A549 (cell line): Measurements from ENCODE around the gene HERC4. TPM values are rescaled to one million over a fixed set of nuclear protein-coding genes. Genes with fewer than 3 reads are reported as not detected.
"Not testable (repeated sequence)": the region's sequence is repeated elsewhere in the genome, so short reads cannot be mapped to it uniquely, and the experiment has no call there.

Experiments
- ATAC-seq, 2 experiments: fragments of 200-7000 bp in 1 of 2; fragments of >200 bp in 1 of 2; cut with Nextera tagmentation in 1 of 2; cut with Tn5 transposase in 1 of 2; 3 replicates each; pipeline versions ENCODE4 v1.8.0 to v1.9.1; 2018 to 2020; ENCODE audit warnings: mild to moderate bottlenecking in 1 of 2, moderate library complexity in 1 of 2
- CTCF ChIA-PET: fragments of 300-600 bp; sonication (Branson Sonifier 250); formaldehyde crosslinking; extraction: SDS; loops from one replicate; lab custom pipeline; 2021; ENCODE audit warnings: antibody characterized with exemption, inconsistent platforms; lab: Yijun Ruan, JAX
- POLR2A ChIA-PET: fragments of 350-600 bp; formaldehyde crosslinking; extraction: SDS; loops from one replicate; lab custom pipeline; 2021; ENCODE audit warnings: antibody characterized with exemption, inconsistent platforms; lab: Yijun Ruan, JAX
- DNase-seq, 2 experiments: peaks; one replicate each; pipeline versions ENCODE4 v3.0.0 to v3.0.0-alpha.2; 2011 to 2016; ENCODE audit warnings: low read depth in 1 of 2, low spot score in 1 of 2
- FAIRE-seq: peaks from 2 replicates; lab custom pipeline; 2011; peaks lifted over from hg19 to GRCh38; lab: Jason Lieb, UNC
- H3K27ac ChIP-seq, 2 experiments: fragments of >200 bp; sonication (Bioruptor Twin); formaldehyde crosslinking; 3 replicates each; pipeline ENCODE4 v1.5.1; 2016 to 2017
- H3K4me1 ChIP-seq: fragments of >200 bp; sonication (Bioruptor Twin); formaldehyde crosslinking; 3 replicates; pipeline ENCODE4 v1.6.1; 2016
- H3K4me2 ChIP-seq: fragments of >200 bp; sonication (Bioruptor Twin); formaldehyde crosslinking; 3 replicates; pipeline ENCODE4 v1.6.1; 2016
- H3K4me3 ChIP-seq: fragments of >200 bp; sonication (Bioruptor Twin); formaldehyde crosslinking; 3 replicates; pipeline ENCODE4 v1.5.1; 2016
- H3K9me3 ChIP-seq: fragments of >200 bp; sonication (Bioruptor Twin); formaldehyde crosslinking; 3 replicates; pipeline ENCODE4 v1.6.1; 2016
- CHD2 ChIP-seq: fragments of 150-350 bp; IDR thresholded peaks from 2 replicates; pipeline ENCODE4 v1.6.1; 2014; ENCODE audit warnings: low read length; ENCODE audit not compliant: partially characterized antibody
- CTCF ChIP-seq: fragments of >200 bp; sonication (Bioruptor Twin); formaldehyde crosslinking; IDR thresholded peaks from 3 replicates; pipeline ENCODE4 v1.5.1; 2016
- E2F6 ChIP-seq: IDR thresholded peaks from 2 replicates; pipeline ENCODE4 v1.6.1; 2012; ENCODE audit warnings: low read depth, borderline replicate concordance
- EP300 ChIP-seq, 2 experiments: fragments of >200 bp; sonication (Bioruptor Twin); formaldehyde crosslinking; IDR thresholded peaks; 2 replicates in 1 of 2; 3 replicates in 1 of 2; pipeline ENCODE4 v1.6.1; 2016 to 2017
- ESRRA ChIP-seq: fragments of 150-350 bp; IDR thresholded peaks from 2 replicates; pipeline ENCODE4 v1.6.1; 2014; ENCODE audit warnings: mild to moderate bottlenecking, low read length, borderline replicate concordance
- FOSB ChIP-seq: fragments of 250-450 bp; sonication (Bioruptor Pico); IDR thresholded peaks from 2 replicates; pipeline ENCODE4 v1.5.0; 2020; ENCODE audit warnings: mild to moderate bottlenecking, moderate library complexity
- FOXS1 ChIP-seq: fragments of 250-450 bp; sonication (Bioruptor Pico); IDR thresholded peaks from 2 replicates; pipeline ENCODE4 v1.5.0; 2020; ENCODE audit warnings: mild to moderate bottlenecking, moderate library complexity
- HDAC2 ChIP-seq: fragments of 200-600 bp; sonication (generic); IDR thresholded peaks from 2 replicates; pipeline ENCODE4 v1.6.1; 2016
- HMGXB4 ChIP-seq: fragments of 250-450 bp; sonication (Bioruptor Pico); IDR thresholded peaks from 2 replicates; pipeline ENCODE4 v1.5.0; 2021; ENCODE audit warnings: mild to moderate bottlenecking, moderate library complexity, borderline replicate concordance
- JUNB ChIP-seq: fragments of >200 bp; sonication (Bioruptor Twin); formaldehyde crosslinking; IDR thresholded peaks from 2 replicates; pipeline ENCODE4 v1.6.1; 2016
- KDM1A ChIP-seq: fragments of 200-600 bp; sonication (generic); IDR thresholded peaks from 2 replicates; pipeline ENCODE4 v1.6.1; 2016; ENCODE audit warnings: low read depth, mild to moderate bottlenecking
- KDM5A ChIP-seq: fragments of 200-600 bp; sonication (generic); IDR thresholded peaks from 2 replicates; pipeline ENCODE4 v1.6.1; 2016; ENCODE audit warnings: antibody characterized with exemption, mild to moderate bottlenecking
- MAFK ChIP-seq: fragments of 450-650 bp; IDR thresholded peaks from 2 replicates; pipeline ENCODE4 v1.6.1; 2014; ENCODE audit not compliant: partially characterized antibody
- MYC ChIP-seq: IDR thresholded peaks from 2 replicates; pipeline ENCODE4 v1.6.1; 2012; ENCODE audit warnings: mild to moderate bottlenecking, inconsistent platforms, low read length, improper control_type of control experiment, borderline replicate concordance
- NFE2L2 ChIP-seq: fragments of 150-350 bp; conservative IDR thresholded peaks from 2 replicates; pipeline ENCODE4 v1.6.1; 2014; ENCODE audit warnings: low read length
- NR3C1 ChIP-seq: fragments of >200 bp; sonication (Bioruptor Twin); formaldehyde crosslinking; IDR thresholded peaks from 3 replicates; pipeline ENCODE4 v1.6.1; 2017
- PHF8 ChIP-seq: fragments of 200-600 bp; sonication (generic); IDR thresholded peaks from 2 replicates; pipeline ENCODE4 v1.6.1; 2016; ENCODE audit warnings: low read depth, mild to moderate bottlenecking, antibody characterized with exemption, moderate library complexity, borderline replicate concordance
- POLR2A ChIP-seq: IDR thresholded peaks from 2 replicates; pipeline ENCODE4 v1.6.1; 2012; ENCODE audit warnings: mild to moderate bottlenecking, low read length
- SMC3 ChIP-seq: fragments of >200 bp; sonication (Bioruptor Twin); formaldehyde crosslinking; IDR thresholded peaks from 3 replicates; pipeline ENCODE4 v1.6.1; 2018; ENCODE audit warnings: inconsistent platforms
- ZC3H11A ChIP-seq: fragments of 450-650 bp; IDR thresholded peaks from 2 replicates; pipeline ENCODE4 v1.6.1; 2014; ENCODE audit warnings: antibody characterized with exemption, mild to moderate bottlenecking
- ZSCAN20 ChIP-seq: fragments of 250-450 bp; sonication (Bioruptor Pico); IDR thresholded peaks from 2 replicates; pipeline ENCODE4 v1.8.0; 2022; ENCODE audit warnings: mild to moderate bottlenecking, moderate library complexity
- WGBS: methylation state at CpG from one replicate; pipeline ENCODE4 v1.1.6; 2017; ENCODE audit errors: missing lambda C conversion rate; 5-methylcytosine and 5-hydroxymethylcytosine counted together
- polyA plus RNA-seq, 4 experiments: library from polyadenylated mRNA; depleted of rRNA in 3 of 4; stranded (reverse); fragments of >200 nt; fragmentation: RNase III in 1 of 4; extraction: RNeasy Plus Mini Kit Qiagen cat#74134 plus additional on column Dnase treatment in 1 of 4; gene quantifications; 2 replicates in 3 of 4; 3 replicates in 1 of 4; pipeline ENCODE4 v1.2.3, GENCODE V29; 2011 to 2017

The HERC4 gene
- polyA plus RNA-seq, 2 of the 4 experiments (the other 2 are of a cell fraction), result 43.2 to 51.3 TPM

- CTCF ChIA-PET, result no interaction called here
- DNase-seq, result no peak
- Histone ChIP-seq H3K4me1 (peaks cover under 1% of the 10 kb centered on the region; the same call in 1 of the 3 replicates), H3K9me3 (peaks cover 15% of the 10 kb centered on the region), H3K27ac (no peak overlapping the region), H3K4me3 (no peak overlapping the region), H3K4me2 (no peak overlapping the region)
- TF ChIP-seq FOSB, result no peak
- no peak for TF ChIP-seq PHF8
- no peak for TF ChIP-seq MAFK
- TF ChIP-seq HDAC2, result no peak
- TF ChIP-seq FOXS1, result no peak
- no peak for TF ChIP-seq NR3C1
- TF ChIP-seq NFE2L2, result no peak
- TF ChIP-seq CHD2, result no peak
- no peak for TF ChIP-seq ESRRA
- no peak for TF ChIP-seq E2F6
- TF ChIP-seq CTCF, result no peak
- FAIRE-seq, result no peak
- POLR2A ChIA-PET, result no interaction called here
- ATAC-seq, result no peak
- WGBS, result 92% methylated on average over 1 of the region's 1 CpG
Observed at GRCh38 chr10:67971311-67971710, 103.8 kb downstream of the HERC4 start.

- no peak for ATAC-seq
- TF ChIP-seq KDM1A (no peak), KDM5A (no peak), EP300 (IDR thresholded peaks at IDR 0.05) (no peak), MYC (no peak), JUNB (no peak), MAFK (no peak), PHF8 (no peak), ZSCAN20 (no peak), SMC3 (no peak), HMGXB4 (no peak), POLR2A (no peak), ZC3H11A (no peak), E2F6 (no peak)
- TF ChIP-seq, all 56 proteins: peak for 0
- ChIA-PET POLR2A (no interaction called here), CTCF (interaction anchor here (0.6 kb wide), 1 partner anchor 416 kb away, joined by 3 read pairs; no protein-coding TSS in a partner anchor)
- Histone ChIP-seq H3K4me1 (no peaks in the 10 kb centered on the region), H3K4me3 (no peak overlapping the region), H3K9me3 (peaks cover 15% of the 10 kb centered on the region), H3K4me2 (no peak overlapping the region), H3K27ac (no peak overlapping the region)
- FAIRE-seq, result no peak
- DNase-seq, result no peak
Observed at GRCh38 chr10:67969875-67970274, 105.2 kb downstream of the HERC4 start.

- H3K9me3 ChIP-seq, H3K4me1 ChIP-seq, FAIRE-seq, H3K4me2 ChIP-seq, ATAC-seq, H3K27ac ChIP-seq, DNase-seq, H3K4me3 ChIP-seq, POLR2A ChIA-PET: not testable (repeated sequence)
- 88% methylated on average over 4 of the region's 4 CpGs for WGBS
- CTCF ChIA-PET, result interaction anchor here (1.4 kb wide), 1 partner anchor 30 kb away, joined by 4 read pairs; no protein-coding TSS in a partner anchor
Observed at GRCh38 chr10:67966035-67966434, 109.0 kb downstream of the HERC4 start.
